NCI-H187 treated with DMSO at 0.1 percent for 48 hours (cell line): Measurements from ENCODE around the gene BICC1.
"Not testable (repeated sequence)": the region's sequence is repeated elsewhere in the genome, so short reads cannot be mapped to it uniquely, and the experiment has no call there.

Experiments
- DNase-seq: peaks from one replicate; lab custom pipeline; 2025; lab: John Stamatoyannopoulos, UW

BICC1 gene

GRCh38 chr10:58857251-58857805 is 344.7 kb downstream of the BICC1 start:
- DNase-seq: no peak

DNA sequence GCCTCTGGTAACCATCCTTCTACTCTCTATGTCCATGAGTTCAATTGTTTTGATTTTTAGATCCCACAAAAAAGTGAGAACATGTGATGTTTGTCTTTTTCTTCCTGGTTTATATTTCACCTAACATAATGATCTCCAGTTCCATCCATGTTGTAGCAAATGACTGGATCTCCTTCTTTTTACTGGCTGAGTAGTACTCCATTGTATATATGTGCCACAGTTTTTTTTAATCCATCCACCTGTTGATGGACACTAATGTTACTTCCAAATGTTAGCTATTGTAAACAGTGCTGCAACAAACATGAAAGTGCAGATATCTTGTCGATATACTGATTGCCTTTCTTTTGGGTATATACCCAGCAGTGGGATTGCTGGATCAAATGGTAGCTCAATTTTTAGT is 345.5 kb downstream of the BICC1 start:
- not testable (repeated sequence) for DNase-seq

- DNase-seq: no peak
Observed at GRCh38 chr10:58859526-58859925, 346.9 kb downstream of the BICC1 start.

DNA sequence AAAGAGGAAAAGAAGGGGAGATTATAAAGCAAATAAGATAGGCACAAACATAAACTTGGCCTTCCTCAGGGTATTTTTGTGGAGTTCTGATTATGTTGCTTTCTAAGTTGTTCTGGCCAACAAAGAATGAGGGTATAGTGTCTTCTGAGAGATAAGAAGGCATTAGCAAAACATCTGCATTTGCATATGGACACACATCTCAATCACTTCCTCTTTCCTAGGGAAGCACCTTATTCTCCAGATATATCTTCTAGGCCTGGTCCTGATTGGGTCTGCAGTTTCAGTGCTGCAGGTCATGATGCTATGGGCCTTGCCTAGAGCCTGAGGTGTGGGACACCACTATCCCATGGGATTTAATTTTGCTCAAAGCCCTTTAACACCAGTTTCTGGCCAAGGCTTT is 355.0 kb downstream of the BICC1 start:
- DNase-seq: no peak

DNA sequence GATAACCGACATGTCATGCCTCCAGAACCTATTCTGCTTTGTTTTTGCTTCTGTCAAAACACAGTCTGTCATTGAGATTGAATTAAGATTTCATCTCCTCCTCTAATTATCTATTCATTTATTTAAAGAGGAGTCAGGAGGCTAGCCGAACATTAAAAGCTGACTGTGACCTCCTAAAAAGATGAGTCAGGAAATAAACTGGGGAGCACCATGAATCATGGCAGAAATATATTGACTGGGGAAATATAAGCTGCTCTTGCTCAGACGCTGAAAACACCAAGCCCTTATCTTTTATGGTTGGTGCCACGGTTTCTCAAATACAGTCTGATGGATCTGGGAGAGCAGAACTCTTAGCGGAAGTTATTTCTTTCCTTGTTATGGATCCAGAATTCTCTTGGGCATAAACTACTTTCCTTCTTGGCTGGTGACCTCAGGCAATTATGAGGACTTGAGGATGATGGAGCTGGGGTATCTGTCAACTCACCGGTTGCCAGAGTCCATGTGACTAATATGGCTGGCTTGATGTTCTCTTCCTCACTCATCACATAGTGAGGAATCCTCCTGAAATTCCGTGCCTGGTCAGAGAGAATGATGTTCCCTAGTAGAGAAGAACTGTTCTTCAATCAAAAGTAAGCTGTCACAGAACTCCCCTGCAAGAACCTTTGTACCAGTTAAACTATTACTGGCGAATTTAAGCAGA is 356.2 kb downstream of the BICC1 start:
- no peak for DNase-seq

DNA sequence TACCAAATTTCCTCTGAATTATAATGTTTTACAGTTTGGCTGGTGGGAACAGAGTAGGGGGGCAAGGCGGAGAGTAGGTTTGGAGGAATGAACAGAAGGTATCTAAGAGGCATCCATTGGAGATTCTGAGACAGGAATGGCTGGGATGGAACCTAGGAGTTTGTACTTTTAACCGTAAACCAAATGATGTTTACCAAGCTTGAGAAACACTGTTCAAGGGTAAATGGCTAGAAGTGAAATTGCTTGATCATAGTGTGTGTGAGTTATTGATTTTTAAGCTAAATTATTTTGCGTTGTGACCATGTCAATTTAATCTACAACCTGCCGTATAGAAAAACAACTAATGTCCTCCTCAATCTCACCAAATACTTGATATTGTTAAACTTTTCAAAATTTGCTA is 357.4 kb downstream of the BICC1 start:
- no peak for DNase-seq

DNA sequence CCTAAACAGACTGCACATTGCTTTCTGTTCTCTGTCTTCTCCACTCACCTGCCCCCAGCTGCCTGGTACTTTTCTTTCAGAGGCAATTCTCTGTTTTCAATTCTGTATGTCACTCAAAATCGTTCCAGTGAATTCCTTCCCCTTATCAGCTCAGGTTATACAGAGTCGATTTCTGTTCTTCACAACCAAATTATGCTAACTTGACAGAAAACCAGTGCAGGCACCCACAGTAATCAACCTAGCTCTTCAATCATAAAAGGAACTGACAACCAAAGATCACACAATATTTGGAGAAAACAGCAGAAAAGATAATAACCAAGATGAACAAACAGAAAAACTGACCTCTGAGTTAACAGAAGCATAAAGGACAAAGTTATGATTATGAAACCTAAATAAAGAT is 360.5 kb downstream of the BICC1 start:
- DNase-seq: no peak
